Kidney tubule cell (primary cell): Measurements from ENCODE around the gene UBC.

Experiments used
- DNase-seq: peaks from one replicate; pipeline ENCODE4 v3.0.0-alpha.2; 2018; ENCODE audit warnings: low spot score

UBC gene

GRCh38 chr12:124914392-124915238 lies at the start of gene UBC:
TSS of gene UBC (minus strand) at chr12:124914650. CDS start at chr12:124913771, 879 bp downstream.
- DNase-seq = peak; percentile 92

GRCh38 chr12:124963211-124963610 lies 48.8 kb upstream of the UBC start:
- DNase-seq = no peak

- no peak for DNase-seq
Observed at GRCh38 chr12:124961055-124961454, 46.6 kb upstream of the UBC start.

- DNase-seq = no peak
Observed at GRCh38 chr12:124956571-124956970, 42.1 kb upstream of the UBC start.

- DNase-seq = no peak
Observed at GRCh38 chr12:124954771-124955170, 40.3 kb upstream of the UBC start.

- DNase-seq = no peak
Observed at GRCh38 chr12:124953689-124954405, 39.4 kb upstream of the UBC start.

GRCh38 chr12:124952801-124953200 lies 38.4 kb upstream of the UBC start:
- peak; percentile 25 for DNase-seq

- DNase-seq = no peak
Observed at GRCh38 chr12:124952295-124952694, 37.8 kb upstream of the UBC start.

GRCh38 chr12:124949779-124950728 lies 35.6 kb upstream of the UBC start:
- no peak for DNase-seq

GRCh38 chr12:124949066-124949465 lies 34.6 kb upstream of the UBC start:
- DNase-seq = no peak

GRCh38 chr12:124947561-124948398 lies 33.3 kb upstream of the UBC start:
- DNase-seq = peak; percentile 15

- no peak for DNase-seq
Observed at GRCh38 chr12:124947013-124947412, 32.6 kb upstream of the UBC start.

GRCh38 chr12:124946447-124946793 lies 32.0 kb upstream of the UBC start:
- no peak for DNase-seq

- DNase-seq = no peak
Observed at GRCh38 chr12:124941170-124941527, 26.7 kb upstream of the UBC start.

- peak; percentile 93 for DNase-seq
Observed at GRCh38 chr12:124940393-124941169, 26.1 kb upstream of the UBC start.

- no peak for DNase-seq
Observed at GRCh38 chr12:124940143-124940392, 25.6 kb upstream of the UBC start.

GRCh38 chr12:124939421-124940142 lies 25.1 kb upstream of the UBC start:
- peak; percentile 98 for DNase-seq

- DNase-seq = no peak
Observed at GRCh38 chr12:124939079-124939420, 24.6 kb upstream of the UBC start.

GRCh38 chr12:124938587-124938986 lies 24.1 kb upstream of the UBC start:
- DNase-seq = peak; percentile 80

GRCh38 chr12:124938108-124938507 lies 23.7 kb upstream of the UBC start:
- no peak for DNase-seq
